Mucosa of descending colon (tissue), 3 donors: ENCODE data around the gene GNB1L. TPM values are rescaled to one million over a fixed set of nuclear protein-coding genes. Genes with fewer than 3 reads are reported as not detected.
"Not testable (repeated sequence)": the region's sequence is repeated elsewhere in the genome, so short reads cannot be mapped to it uniquely, and the experiment has no call there.

Experiments
- ATAC-seq: fragments of 200-7000 bp; cut with Tn5 transposase; one replicate; pipeline ENCODE4 v1.9.1; 2020; ENCODE audit warnings: mild to moderate bottlenecking, moderate library complexity
- DNase-seq, 3 donors: peaks; one replicate each; pipeline ENCODE4 v3.0.0-alpha.2; 2020
- H3K36me3 ChIP-seq: fragments of 200-600 bp; one replicate; pipeline ENCODE4 v1.8.0; 2021; ENCODE audit warnings: low read depth, mild to moderate bottlenecking
- H3K4me1 ChIP-seq: fragments of 200-600 bp; one replicate; pipeline ENCODE4 v1.8.0; 2021; ENCODE audit warnings: low read depth, mild to moderate bottlenecking
- H3K4me3 ChIP-seq: fragments of 200-600 bp; one replicate; pipeline ENCODE4 v1.8.0; 2021; ENCODE audit warnings: mild to moderate bottlenecking
- H3K9me3 ChIP-seq: fragments of 200-600 bp; one replicate; pipeline ENCODE4 v1.8.0; 2021; ENCODE audit warnings: mild to moderate bottlenecking
- CTCF ChIP-seq: fragments of 200-600 bp; IDR thresholded peaks from one replicate; pipeline ENCODE4 v1.8.0; 2022; ENCODE audit warnings: antibody characterized with exemption, mild to moderate bottlenecking
- intact Hi-C, 2 donors: fragments of 100-400 bp; cut with DNase I in 1 of 2; cut with micrococcal nuclease in 1 of 2; formaldehyde crosslinking; loops; one replicate each; pipeline versions ENCODE4 v1.11.0 to v1.11.1; 2022; cut with DNase I, micrococcal nuclease
- total RNA-seq, 3 donors: library from RNA; stranded (reverse); fragmentation: NEBNext Ultra II Directional in 2 of 3; extraction: Animal tissue kit (Norgen Biotek cat#: 25700) in 2 of 3; gene quantifications; one replicate each; pipeline versions ENCODE4 v1.2.1 to v1.2.4, GENCODE V29; 2021 to 2023
- donor health status: DM: no; HTN: no; CAD: no; lungs with moderate emphysema.
- donor health status: DM: no; HTN: no; CAD: no.
- donor health status: DM: no; HTN: yes; CAD: no.

The GNB1L gene
- total RNA-seq, 3 donors from 2014 or later = 2.7 to 4.7 (median 3.4) TPM

- DNase-seq (peak in 2 of 3 donors; percentile 26 to 64), ATAC-seq (peak; percentile 52)
- no peaks in the 10 kb centered on the region for H3K9me3 ChIP-seq
- no peaks in the 10 kb centered on the region for H3K36me3 ChIP-seq
- TF ChIP-seq CTCF = no peak
- H3K4me3 ChIP-seq = no peak overlapping the region
- intact Hi-C loops = no loop called here
- no peaks in the 10 kb centered on the region for H3K4me1 ChIP-seq
Measured at GRCh38 chr22:19886605-19887255, 32.1 kb upstream of the GNB1L start.

- Histone ChIP-seq H3K9me3 (no peaks in the 10 kb centered on the region), H3K4me1 (no peaks in the 10 kb centered on the region), H3K36me3 (no peaks in the 10 kb centered on the region), H3K4me3 (no peak overlapping the region)
- ATAC-seq (no peak), DNase-seq (peak in 2 of 3 donors; percentile 24 to 44)
- TF ChIP-seq CTCF = no peak
- intact Hi-C loops = no loop called here
Measured at GRCh38 chr22:19885841-19886592, 31.3 kb upstream of the GNB1L start.

GRCh38 chr22:19884954-19885751, 30.5 kb upstream of the GNB1L start:
- ATAC-seq = no peak
- intact Hi-C loops = no loop called here
- Histone ChIP-seq H3K4me3 (no peak overlapping the region), H3K9me3 (no peaks in the 10 kb centered on the region), H3K4me1 (no peaks in the 10 kb centered on the region), H3K36me3 (no peaks in the 10 kb centered on the region)
- peak in 1 of 3 donors; percentile 44 for DNase-seq
- TF ChIP-seq CTCF = no peak

- DNase-seq = peak in 1 of 3 donors; percentile 40
- intact Hi-C loops = no loop called here
- ATAC-seq = no peak
Measured at GRCh38 chr22:19884161-19884953, 29.7 kb upstream of the GNB1L start.

GRCh38 chr22:19883446-19883845, 28.8 kb upstream of the GNB1L start:
- H3K9me3 ChIP-seq, intact Hi-C loops, H3K36me3 ChIP-seq, ATAC-seq, DNase-seq, H3K4me1 ChIP-seq, H3K4me3 ChIP-seq: not testable (repeated sequence)

More at GRCh38 chr22:19884161-19884953, 29.7 kb upstream of the GNB1L start:
- no peaks in the 10 kb centered on the region for H3K36me3 ChIP-seq
- no peaks in the 10 kb centered on the region for H3K4me1 ChIP-seq
- no peaks in the 10 kb centered on the region for H3K9me3 ChIP-seq
- no peak for TF ChIP-seq CTCF
- no peak overlapping the region for H3K4me3 ChIP-seq
